SK-N-SH treated with all-trans-retinoic acid at 6 μM for 48 hours (cell line): Measurements from ENCODE around the gene IGF1R.

Experiments used
- BACH2 ChIP-seq: fragments of 250-450 bp; sonication (Bioruptor Pico); IDR thresholded peaks from 2 replicates; pipeline ENCODE4 v1.9.0; 2021; ENCODE audit warnings: mild to moderate bottlenecking, borderline replicate concordance
- ESRRG ChIP-seq: fragments of 250-450 bp; sonication (Bioruptor Pico); IDR thresholded peaks from 2 replicates; pipeline ENCODE4 v1.6.1; 2021; ENCODE audit warnings: mild to moderate bottlenecking
- PATZ1 ChIP-seq: fragments of 250-450 bp; sonication (Bioruptor Pico); IDR thresholded peaks from 2 replicates; pipeline ENCODE4 v1.8.0; 2020; ENCODE audit warnings: mild to moderate bottlenecking, moderate library complexity, borderline replicate concordance

- TF ChIP-seq ESRRG (CRISPR knock-in tag) (no peak), BACH2 (CRISPR knock-in tag) (no peak), PATZ1 (CRISPR knock-in tag) (no peak)
Observed at GRCh38 chr15:98753726-98754656, 105.7 kb downstream of the IGF1R start.
